ENCODE measurements around the gene AEBP1. TPM values are rescaled to one million over a fixed set of nuclear protein-coding genes. Genes with fewer than 3 reads are reported as not detected.

AEBP1 gene
- total RNA-seq, 2 experiments from 2014 or later, result 4.1 to 4.8 TPM

GRCh38 chr7:44105832-44106231, 1.7 kb downstream of the AEBP1 start:
- H3K27ac Mint-ChIP-seq, result no peak overlapping the region
- H3K27me3 Mint-ChIP-seq, result peaks cover 21% of the 10 kb centered on the region
- no peak for DNase-seq
- no peaks in the 10 kb centered on the region for H3K36me3 Mint-ChIP-seq (ENCODE audit: low read depth)
- CTCF ChIA-PET, result interaction anchor here (0.9 to 1.2 kb wide), 2 partner anchors 10 to 16 kb away, joined by 3 read pairs; no protein-coding TSS in a partner anchor
- H3K9me3 Mint-ChIP-seq, result no peaks in the 10 kb centered on the region
- H3K4me3 Mint-ChIP-seq, result no peak overlapping the region
- peaks cover 10% of the 10 kb centered on the region for H3K4me1 Mint-ChIP-seq
- POLR2A ChIA-PET, result interaction anchor here (0.5 kb wide), 1 partner anchor 180 kb away, joined by 3 read pairs; the partner anchor contains the start of gene UBE2D4

GRCh38 chr7:44106311-44107065, 2.3 kb downstream of the AEBP1 start:
- peaks cover 21% of the 10 kb centered on the region for H3K27me3 Mint-ChIP-seq
- DNase-seq, result no peak
- no peak overlapping the region for H3K4me3 Mint-ChIP-seq
- no peak overlapping the region for H3K27ac Mint-ChIP-seq
- H3K9me3 Mint-ChIP-seq, result no peaks in the 10 kb centered on the region
- H3K36me3 Mint-ChIP-seq (ENCODE audit: low read depth), result no peaks in the 10 kb centered on the region
- peaks cover 10% of the 10 kb centered on the region for H3K4me1 Mint-ChIP-seq
- CTCF ChIA-PET, result interaction anchor here (0.6 to 1.2 kb wide), 2 partner anchors 9 to 21 kb away, joined by 3 read pairs; no protein-coding TSS in a partner anchor
- POLR2A ChIA-PET, result no interaction called here

GRCh38 chr7:44107116-44107960, 3.2 kb downstream of the AEBP1 start:
- H3K4me3 Mint-ChIP-seq, result no peak overlapping the region
- H3K27ac Mint-ChIP-seq, result no peak overlapping the region
- H3K9me3 Mint-ChIP-seq, result no peaks in the 10 kb centered on the region
- no peaks in the 10 kb centered on the region for H3K36me3 Mint-ChIP-seq (ENCODE audit: low read depth)
- H3K27me3 Mint-ChIP-seq, result peaks cover 18% of the 10 kb centered on the region
- DNase-seq, result no peak
- POLR2A ChIA-PET, result no interaction called here
- CTCF ChIA-PET, result interaction anchor here (0.6 to 1.2 kb wide), 2 partner anchors 8 to 20 kb away, joined by 3 read pairs; no protein-coding TSS in a partner anchor
- H3K4me1 Mint-ChIP-seq, result peaks cover 10% of the 10 kb centered on the region

GRCh38 chr7:44107961-44108767, 4.0 kb downstream of the AEBP1 start:
- no peak for DNase-seq
- POLR2A ChIA-PET, result no interaction called here
- peaks cover 13% of the 10 kb centered on the region for H3K27me3 Mint-ChIP-seq
- CTCF ChIA-PET, result interaction anchor here (2.0 kb wide), 1 partner anchor 15 kb away, joined by 9 read pairs; the partner anchor contains the start of gene POLD2
- H3K4me3 Mint-ChIP-seq, result no peak overlapping the region
- no peak overlapping the region for H3K27ac Mint-ChIP-seq
- no peaks in the 10 kb centered on the region for H3K9me3 Mint-ChIP-seq
- no peaks in the 10 kb centered on the region for H3K36me3 Mint-ChIP-seq (ENCODE audit: low read depth)
- peaks cover 10% of the 10 kb centered on the region for H3K4me1 Mint-ChIP-seq

- POLR2A ChIA-PET, result no interaction called here
- CTCF ChIA-PET, result interaction anchor here (0.6 to 3.9 kb wide), 3 partner anchors 11 to 26 kb away, joined by 4 to 16 read pairs (median 9); partner anchors contain the start of gene POLD2
- no peaks in the 10 kb centered on the region for H3K9me3 Mint-ChIP-seq
- DNase-seq, result no peak
- H3K4me1 Mint-ChIP-seq, result peaks cover 10% of the 10 kb centered on the region
- H3K4me3 Mint-ChIP-seq, result no peak overlapping the region
- peaks cover 8% of the 10 kb centered on the region for H3K27me3 Mint-ChIP-seq
- no peaks in the 10 kb centered on the region for H3K36me3 Mint-ChIP-seq (ENCODE audit: low read depth)
- H3K27ac Mint-ChIP-seq, result no peak overlapping the region
Measured at GRCh38 chr7:44108768-44109750, 4.9 kb downstream of the AEBP1 start.

GRCh38 chr7:44109991-44110390, 5.8 kb downstream of the AEBP1 start:
- Mint-ChIP-seq H3K36me3 (ENCODE audit: low read depth) (no peaks in the 10 kb centered on the region), H3K9me3 (no peaks in the 10 kb centered on the region), H3K4me3 (no peak overlapping the region), H3K27ac (no peak overlapping the region), H3K27me3 (peaks cover 8% of the 10 kb centered on the region), H3K4me1 (peaks cover 7% of the 10 kb centered on the region)
- POLR2A ChIA-PET, result no interaction called here
- CTCF ChIA-PET, result interaction anchor here (0.6 to 3.9 kb wide), 3 partner anchors 12 to 25 kb away, joined by 4 to 16 read pairs (median 9); partner anchors contain the start of gene POLD2
- no peak for DNase-seq

GRCh38 chr7:44110719-44111635, 6.8 kb downstream of the AEBP1 start:
- H3K4me3 Mint-ChIP-seq, result no peak overlapping the region
- H3K36me3 Mint-ChIP-seq (ENCODE audit: low read depth), result no peaks in the 10 kb centered on the region
- no peaks in the 10 kb centered on the region for H3K9me3 Mint-ChIP-seq
- H3K27me3 Mint-ChIP-seq, result no peaks in the 10 kb centered on the region
- CTCF ChIA-PET, result interaction anchor here (1.6 to 3.9 kb wide), 2 partner anchors 10 to 13 kb away, joined by 6 to 16 read pairs; no protein-coding TSS in a partner anchor
- no peaks in the 10 kb centered on the region for H3K4me1 Mint-ChIP-seq
- H3K27ac Mint-ChIP-seq, result no peak overlapping the region
- POLR2A ChIA-PET, result no interaction called here
- no peak for DNase-seq

GRCh38 chr7:44111761-44112160, 7.6 kb downstream of the AEBP1 start:
- Mint-ChIP-seq H3K27me3 (no peaks in the 10 kb centered on the region), H3K4me3 (no peak overlapping the region), H3K9me3 (no peaks in the 10 kb centered on the region), H3K4me1 (no peaks in the 10 kb centered on the region), H3K27ac (no peak overlapping the region), H3K36me3 (ENCODE audit: low read depth) (no peaks in the 10 kb centered on the region)
- DNase-seq, result no peak
- ChIA-PET CTCF (interaction anchor here (1.2 to 3.9 kb wide), 3 partner anchors 11 to 26 kb away, joined by 3 to 16 read pairs (median 6); no protein-coding TSS in a partner anchor), POLR2A (no interaction called here)

- H3K9me3 Mint-ChIP-seq, result no peaks in the 10 kb centered on the region
- POLR2A ChIA-PET, result no interaction called here
- H3K4me1 Mint-ChIP-seq, result no peaks in the 10 kb centered on the region
- no peaks in the 10 kb centered on the region for H3K27me3 Mint-ChIP-seq
- CTCF ChIA-PET, result interaction anchor here (1.2 to 3.9 kb wide), 3 partner anchors 11 to 26 kb away, joined by 3 to 16 read pairs (median 6); no protein-coding TSS in a partner anchor
- no peak overlapping the region for H3K4me3 Mint-ChIP-seq
- peaks cover 4% of the 10 kb centered on the region for H3K36me3 Mint-ChIP-seq (ENCODE audit: low read depth)
- no peak for DNase-seq
- H3K27ac Mint-ChIP-seq, result no peak overlapping the region
Measured at GRCh38 chr7:44112231-44112996, 8.3 kb downstream of the AEBP1 start.

GRCh38 chr7:44112997-44113763, 9.0 kb downstream of the AEBP1 start:
- Mint-ChIP-seq H3K4me1 (no peaks in the 10 kb centered on the region), H3K9me3 (no peaks in the 10 kb centered on the region), H3K27me3 (no peaks in the 10 kb centered on the region), H3K36me3 (ENCODE audit: low read depth) (peaks cover 10% of the 10 kb centered on the region), H3K27ac (no peak overlapping the region), H3K4me3 (no peak overlapping the region)
- CTCF ChIA-PET, result interaction anchor here (1.2 to 3.9 kb wide), 2 partner anchors 15 to 27 kb away, joined by 3 to 16 read pairs; no protein-coding TSS in a partner anchor
- no peak for DNase-seq
- POLR2A ChIA-PET, result no interaction called here

Data from activated CD4-positive, alpha-beta T cell treated with anti-CD3 and anti-CD28 coated beads, Interleukin-2, amount 10 ng/mL, durations not matched to agents 7 days and 5 days (primary cell).